Activated T-helper 1 cell treated with anti-CD3 and anti-CD28 coated beads, Interleukin-12 subunit alpha, Interleukin-12 subunit beta, Interleukin-2, Interleukin-4 antibody, amounts not matched to agents 30 ng/mL and 10 ng/mL and 1 ng/mL, durations not matched to agents 14 hours and 24 hours and 36 hours (primary cell): Measurements from ENCODE around the gene BEAN1. TPM values are rescaled to one million over a fixed set of nuclear protein-coding genes. Genes with fewer than 3 reads are reported as not detected.
"Not testable (repeated sequence)": the region's sequence is repeated elsewhere in the genome, so short reads cannot be mapped to it uniquely, and the experiment has no call there.

Experiments used
- DNase-seq: peaks from one replicate; pipeline ENCODE4 v3.0.0; 2021; ENCODE audit warnings: low spot score
- H3K27ac Mint-ChIP-seq: one replicate; pipeline ENCODE4 v1.8.0; 2021; ENCODE audit warnings: mild to moderate bottlenecking, mixed read lengths
- H3K27me3 Mint-ChIP-seq: one replicate; pipeline ENCODE4 v1.8.0; 2022; ENCODE audit warnings: mild to moderate bottlenecking, moderate library complexity, mixed read lengths; ENCODE audit not compliant: insufficient read depth
- H3K36me3 Mint-ChIP-seq: one replicate; pipeline ENCODE4 v1.8.0; 2021; ENCODE audit warnings: low read depth, mixed read lengths
- H3K4me1 Mint-ChIP-seq: one replicate; pipeline ENCODE4 v1.8.0; 2021; ENCODE audit warnings: low read depth, mixed read lengths
- H3K4me3 Mint-ChIP-seq: one replicate; pipeline ENCODE4 v1.8.0; 2021; ENCODE audit warnings: mild to moderate bottlenecking, moderate library complexity, mixed read lengths
- H3K9me3 Mint-ChIP-seq: one replicate; pipeline ENCODE4 v1.8.0; 2021; ENCODE audit warnings: mixed read lengths
- intact Hi-C: fragments of 100-400 bp; cut with micrococcal nuclease; formaldehyde crosslinking; loops from one replicate; pipeline ENCODE4 v1.15.1; 2024
- total RNA-seq: library from RNA; stranded (reverse); gene quantifications from 2 replicates; pipeline ENCODE4 v1.2.3, GENCODE V29; 2022

BEAN1 gene
- total RNA-seq, 1 donor from 2014 or later, result not detected

DNA sequence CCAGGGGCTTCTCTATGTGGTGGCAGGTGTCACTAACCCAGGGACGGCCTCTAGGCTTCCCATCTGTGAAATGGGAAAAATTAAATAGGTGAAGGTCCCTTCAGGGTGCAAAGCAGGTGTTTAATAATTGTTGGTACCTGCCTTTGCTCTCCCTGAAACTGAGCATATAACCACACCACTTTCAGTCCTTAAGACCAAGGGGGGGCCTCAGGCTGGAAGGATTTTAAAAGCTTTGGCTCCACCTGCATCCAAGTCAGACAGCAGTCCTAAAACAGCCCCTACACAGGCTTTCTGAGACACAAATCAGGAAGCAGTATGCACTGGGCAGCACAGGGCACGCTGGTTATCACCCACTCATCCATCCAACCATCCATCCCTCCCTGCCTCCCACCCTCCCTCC is 67.8 kb downstream of the BEAN1 start:
- H3K27me3 Mint-ChIP-seq, result peaks cover 9% of the 10 kb centered on the region
- no peak overlapping the region for H3K4me3 Mint-ChIP-seq
- no peak overlapping the region for H3K27ac Mint-ChIP-seq
- peaks cover 3% of the 10 kb centered on the region for H3K36me3 Mint-ChIP-seq
- intact Hi-C loops, result no loop called here
- H3K4me1 Mint-ChIP-seq, result peaks cover 8% of the 10 kb centered on the region
- no peak for DNase-seq
- no peaks in the 10 kb centered on the region for H3K9me3 Mint-ChIP-seq

- peaks cover 2% of the 10 kb centered on the region for H3K36me3 Mint-ChIP-seq
- peaks cover 8% of the 10 kb centered on the region for H3K4me1 Mint-ChIP-seq
- intact Hi-C loops, result no loop called here
- no peak for DNase-seq
- H3K4me3 Mint-ChIP-seq, result no peak overlapping the region
- H3K27ac Mint-ChIP-seq, result no peak overlapping the region
- peaks cover 12% of the 10 kb centered on the region for H3K27me3 Mint-ChIP-seq
- no peaks in the 10 kb centered on the region for H3K9me3 Mint-ChIP-seq
These were observed 68.3 kb downstream of the BEAN1 start for GRCh38 chr16:66495440-66495839.

- DNase-seq, H3K4me3 Mint-ChIP-seq, H3K9me3 Mint-ChIP-seq, intact Hi-C loops, H3K4me1 Mint-ChIP-seq, H3K27ac Mint-ChIP-seq, H3K36me3 Mint-ChIP-seq: not testable (repeated sequence)
- H3K27me3 Mint-ChIP-seq, result peaks cover 12% of the 10 kb centered on the region
These were observed 69.1 kb downstream of the BEAN1 start for GRCh38 chr16:66496226-66496625.

DNA sequence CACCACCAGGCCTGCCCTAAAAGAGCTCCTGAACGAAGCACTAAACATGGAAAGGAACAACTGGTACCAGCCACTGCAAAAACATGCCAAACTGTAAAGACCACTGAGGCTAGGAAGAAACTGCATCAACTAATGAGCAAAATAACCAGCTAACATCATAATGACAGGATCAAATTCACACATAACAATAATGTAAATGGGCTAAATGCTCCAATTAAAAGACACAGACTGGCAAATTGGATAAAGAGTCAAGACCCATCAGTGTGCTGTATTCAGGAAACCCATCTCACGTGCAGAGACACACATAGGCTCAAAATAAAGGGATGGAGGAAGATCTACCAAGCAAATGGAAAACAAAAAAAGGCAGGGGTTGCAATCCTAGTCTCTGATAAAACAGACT is 70.8 kb downstream of the BEAN1 start:
- H3K4me1 Mint-ChIP-seq, DNase-seq, H3K27ac Mint-ChIP-seq, H3K9me3 Mint-ChIP-seq, intact Hi-C loops, H3K4me3 Mint-ChIP-seq, H3K36me3 Mint-ChIP-seq: not testable (repeated sequence)
- peaks cover 12% of the 10 kb centered on the region for H3K27me3 Mint-ChIP-seq

DNA sequence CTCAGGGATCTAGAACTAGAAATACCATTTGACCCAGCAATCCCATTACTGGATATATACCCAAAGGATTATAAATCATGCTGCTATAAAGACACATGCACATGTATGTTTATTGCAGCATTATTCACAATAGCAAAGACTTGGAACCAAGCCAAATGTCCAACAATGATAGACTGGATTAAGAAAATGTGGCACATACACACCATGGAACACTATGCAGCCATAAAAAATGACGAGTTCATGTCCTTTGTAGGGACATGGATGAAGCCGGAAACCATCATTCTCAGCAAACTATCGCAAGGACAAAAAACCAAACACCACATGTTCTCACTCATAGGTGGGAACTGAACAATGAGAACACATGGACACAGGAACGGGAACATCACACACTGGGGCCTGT is 74.5 kb downstream of the BEAN1 start:
- H3K9me3 Mint-ChIP-seq, intact Hi-C loops, H3K36me3 Mint-ChIP-seq, H3K4me3 Mint-ChIP-seq, H3K27ac Mint-ChIP-seq, H3K4me1 Mint-ChIP-seq, DNase-seq: not testable (repeated sequence)
- peaks cover 13% of the 10 kb centered on the region for H3K27me3 Mint-ChIP-seq

DNA sequence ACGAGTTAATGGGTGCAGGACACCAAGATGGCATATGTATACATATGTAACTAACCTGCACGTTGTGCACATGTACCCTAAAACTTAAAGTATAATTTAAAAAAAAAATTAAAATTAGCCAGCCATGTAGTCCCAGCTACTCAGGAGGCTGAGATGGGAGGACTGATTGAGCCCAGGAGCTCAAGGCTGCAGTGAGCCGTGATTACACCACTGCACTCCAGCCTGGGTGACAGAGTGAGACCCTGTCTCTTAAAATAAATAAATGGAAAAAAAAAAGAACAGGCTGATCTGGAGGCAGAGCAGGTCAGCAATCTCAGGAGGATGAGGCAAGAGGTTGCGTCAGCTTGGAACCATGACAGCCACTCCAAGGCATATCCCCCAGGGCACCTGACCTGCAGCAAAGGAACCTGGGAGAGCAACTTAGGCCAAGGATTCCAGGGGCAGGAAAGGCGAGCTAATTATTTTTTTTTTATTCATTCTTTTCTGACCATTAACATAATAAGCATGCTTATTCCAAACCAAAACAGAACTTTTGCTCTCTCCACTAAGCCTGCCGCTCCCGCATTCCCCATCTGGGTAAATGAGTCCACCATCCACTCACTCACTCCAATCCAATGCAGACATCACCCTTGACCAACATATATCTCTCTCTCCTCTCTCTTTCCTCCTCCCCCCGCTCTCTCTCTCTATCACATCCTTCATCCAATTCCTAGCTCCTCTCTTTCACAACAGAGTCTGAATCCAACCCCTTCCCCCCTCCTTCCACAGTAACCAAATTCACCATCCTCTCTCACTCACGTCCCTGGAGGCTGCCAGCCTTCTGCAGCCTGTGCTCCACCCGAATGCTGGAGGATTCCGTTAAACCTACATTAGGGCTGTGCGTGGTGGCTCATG is 75.2 kb downstream of the BEAN1 start:
- peaks cover 13% of the 10 kb centered on the region for H3K27me3 Mint-ChIP-seq
- H3K4me3 Mint-ChIP-seq, result no peak overlapping the region
- no peak overlapping the region for H3K27ac Mint-ChIP-seq
- no peaks in the 10 kb centered on the region for H3K9me3 Mint-ChIP-seq
- H3K36me3 Mint-ChIP-seq, result peaks cover 2% of the 10 kb centered on the region
- H3K4me1 Mint-ChIP-seq, result peaks cover 3% of the 10 kb centered on the region
- no peak for DNase-seq
- intact Hi-C loops, result no loop called here

DNA sequence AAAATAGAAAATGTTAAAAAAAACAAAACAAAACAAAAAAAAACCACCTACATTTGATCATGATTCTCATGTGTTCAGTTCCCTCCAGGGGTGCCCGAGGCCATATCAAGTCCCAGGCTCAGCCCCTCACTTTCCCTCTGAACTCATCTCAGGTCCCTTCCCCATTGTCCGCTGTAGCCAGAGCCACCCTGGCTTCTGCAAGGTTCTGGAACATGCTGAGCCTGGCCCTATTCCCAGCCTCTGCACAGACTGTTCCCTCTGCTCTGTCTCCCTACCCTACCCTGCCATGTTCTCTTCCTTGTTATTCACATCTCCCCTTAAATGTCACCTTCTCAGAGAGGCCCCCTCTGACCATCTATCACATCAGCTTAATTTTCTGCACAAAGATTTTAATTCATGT is 75.9 kb downstream of the BEAN1 start:
- no peaks in the 10 kb centered on the region for H3K9me3 Mint-ChIP-seq
- H3K36me3 Mint-ChIP-seq, result peaks cover 2% of the 10 kb centered on the region
- no peak overlapping the region for H3K27ac Mint-ChIP-seq
- no peak overlapping the region for H3K4me3 Mint-ChIP-seq
- peaks cover 9% of the 10 kb centered on the region for H3K4me1 Mint-ChIP-seq
- no peak for DNase-seq
- intact Hi-C loops, result no loop called here
- peaks cover 13% of the 10 kb centered on the region for H3K27me3 Mint-ChIP-seq

- peaks cover 2% of the 10 kb centered on the region for H3K36me3 Mint-ChIP-seq
- no peak overlapping the region for H3K4me3 Mint-ChIP-seq
- no peaks in the 10 kb centered on the region for H3K9me3 Mint-ChIP-seq
- H3K27me3 Mint-ChIP-seq, result peaks cover 13% of the 10 kb centered on the region
- no peak overlapping the region for H3K27ac Mint-ChIP-seq
- no peak for DNase-seq
- H3K4me1 Mint-ChIP-seq, result peaks cover 9% of the 10 kb centered on the region
- intact Hi-C loops, result no loop called here
These were observed 76.5 kb downstream of the BEAN1 start for GRCh38 chr16:66503612-66504011.

- peaks cover 16% of the 10 kb centered on the region for H3K4me1 Mint-ChIP-seq
- intact Hi-C loops, result loop anchor here (1.0 kb wide), 1 partner anchor 15 kb away; no protein-coding TSS in a partner anchor
These were observed 80.7 kb downstream of the BEAN1 start for GRCh38 chr16:66507731-66508239.

DNA sequence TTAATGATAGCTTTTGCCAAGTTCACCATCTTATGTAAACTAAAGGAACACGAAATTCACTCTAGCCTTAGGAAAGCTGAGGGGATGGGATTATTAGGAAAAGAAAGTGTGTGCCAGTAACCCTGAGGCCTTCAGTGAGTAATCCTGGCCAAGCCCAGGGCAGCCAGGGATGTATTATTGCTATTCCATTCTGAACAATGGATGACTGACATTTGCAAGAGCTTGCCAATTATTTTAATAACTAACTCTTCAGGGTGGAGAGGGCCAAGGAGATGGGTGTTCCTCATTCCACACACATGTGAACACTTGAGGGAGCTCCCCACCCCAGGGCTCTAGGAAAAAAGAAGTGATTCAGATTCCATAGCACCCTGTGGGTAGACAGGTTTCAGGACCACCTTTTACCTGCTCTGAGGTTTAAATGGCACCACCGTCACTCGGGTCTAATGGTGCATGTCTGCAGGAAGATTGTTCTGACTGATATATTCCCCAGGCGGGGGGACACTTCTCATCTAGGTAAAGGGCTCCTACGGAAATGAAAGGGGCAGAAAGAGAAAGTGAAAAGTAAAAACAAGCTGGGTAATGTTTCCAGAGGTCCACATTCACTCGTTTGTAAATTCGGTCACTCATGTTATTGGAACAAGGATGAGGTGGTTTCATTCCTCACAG is 81.3 kb downstream of the BEAN1 start:
- Mint-ChIP-seq H3K4me3 (no peak overlapping the region), H3K36me3 (peaks cover 9% of the 10 kb centered on the region), H3K4me1 (peaks cover 18% of the 10 kb centered on the region), H3K27me3 (no peaks in the 10 kb centered on the region), H3K27ac (no peak overlapping the region), H3K9me3 (no peaks in the 10 kb centered on the region)
- no peak for DNase-seq
- intact Hi-C loops, result loop anchor here (1.0 kb wide), 1 partner anchor 14 kb away; no protein-coding TSS in a partner anchor

More at GRCh38 chr16:66507731-66508239, 80.7 kb downstream of the BEAN1 start:
- Mint-ChIP-seq H3K27ac (no peak overlapping the region), H3K27me3 (peaks cover 2% of the 10 kb centered on the region), H3K9me3 (no peaks in the 10 kb centered on the region), H3K4me3 (no peak overlapping the region), H3K36me3 (peaks cover 6% of the 10 kb centered on the region)
- DNase-seq, result no peak

GRCh38 chr16:66508914-66509496 is 81.9 kb downstream of the BEAN1 start:
- no peaks in the 10 kb centered on the region for H3K27me3 Mint-ChIP-seq
- peaks cover 9% of the 10 kb centered on the region for H3K36me3 Mint-ChIP-seq
- peaks cover 17% of the 10 kb centered on the region for H3K4me1 Mint-ChIP-seq
- no peak overlapping the region for H3K27ac Mint-ChIP-seq
- no peaks in the 10 kb centered on the region for H3K9me3 Mint-ChIP-seq
- DNase-seq, result no peak
- intact Hi-C loops, result loop anchor here (1.0 kb wide), 1 partner anchor 13 kb away; no protein-coding TSS in a partner anchor
- H3K4me3 Mint-ChIP-seq, result no peak overlapping the region

DNA sequence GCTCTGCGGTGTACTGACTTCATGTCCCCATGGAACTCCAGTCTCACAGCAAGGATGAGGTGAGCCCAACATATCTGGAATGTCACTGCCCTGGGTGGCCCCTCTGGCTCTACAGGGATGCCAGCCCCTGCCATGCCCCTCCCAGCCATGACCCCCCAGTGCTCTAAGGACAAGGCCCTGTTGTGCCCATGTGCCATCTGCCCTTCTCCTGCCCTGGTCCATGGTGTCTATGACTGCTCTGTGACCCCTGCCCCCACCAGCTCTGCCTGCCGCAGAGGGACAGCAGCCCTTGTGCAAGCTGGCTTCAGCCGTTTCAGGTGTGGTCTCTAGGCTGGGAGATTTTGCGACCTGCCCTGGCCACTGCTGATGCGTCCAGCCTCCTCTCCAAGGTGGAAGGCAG is 82.5 kb downstream of the BEAN1 start:
- H3K27me3 Mint-ChIP-seq, result no peaks in the 10 kb centered on the region
- intact Hi-C loops, result no loop called here
- H3K27ac Mint-ChIP-seq, result no peak overlapping the region
- peaks cover 9% of the 10 kb centered on the region for H3K36me3 Mint-ChIP-seq
- no peak for DNase-seq
- H3K4me1 Mint-ChIP-seq, result peaks cover 17% of the 10 kb centered on the region
- no peaks in the 10 kb centered on the region for H3K9me3 Mint-ChIP-seq
- H3K4me3 Mint-ChIP-seq, result no peak overlapping the region

GRCh38 chr16:66510298-66510697 is 83.2 kb downstream of the BEAN1 start:
- DNase-seq, result no peak
- no peak overlapping the region for H3K4me3 Mint-ChIP-seq
- no peak overlapping the region for H3K27ac Mint-ChIP-seq
- intact Hi-C loops, result no loop called here
- no peaks in the 10 kb centered on the region for H3K27me3 Mint-ChIP-seq
- H3K9me3 Mint-ChIP-seq, result no peaks in the 10 kb centered on the region
- peaks cover 24% of the 10 kb centered on the region for H3K4me1 Mint-ChIP-seq
- H3K36me3 Mint-ChIP-seq, result peaks cover 9% of the 10 kb centered on the region
